Measurements from ENCODE around the gene RAD51B.

RAD51B gene

GRCh38 chr14:68459480-68460136, 640.0 kb downstream of the RAD51B start:
- H3K4me3 ChIP-seq (ENCODE audit: low read depth, low read length), result no peak overlapping the region
- in situ Hi-C loops (cut with HindIII; ENCODE audit: low sequenced_read_pairs), result no loop called here
- TF ChIP-seq CTCF (IDR thresholded peaks at IDR 0.05; ENCODE audit: low read depth, low read length), result no peak
- DNase-seq (ENCODE audit: low read depth, low spot score), result no peak

- TF ChIP-seq CTCF (IDR thresholded peaks at IDR 0.05; ENCODE audit: low read depth, low read length), result no peak
- in situ Hi-C loops (cut with HindIII; ENCODE audit: low sequenced_read_pairs), result no loop called here
- DNase-seq (ENCODE audit: low read depth, low spot score), result no peak
- H3K4me3 ChIP-seq (ENCODE audit: low read depth, low read length), result no peak overlapping the region
Observed at GRCh38 chr14:68460541-68460940, 641.0 kb downstream of the RAD51B start.

GRCh38 chr14:68461086-68461485, 641.5 kb downstream of the RAD51B start:
- DNase-seq (ENCODE audit: low read depth, low spot score), result no peak
- no peak overlapping the region for H3K4me3 ChIP-seq (ENCODE audit: low read depth, low read length)
- TF ChIP-seq CTCF (IDR thresholded peaks at IDR 0.05; ENCODE audit: low read depth, low read length), result no peak
- in situ Hi-C loops (cut with HindIII; ENCODE audit: low sequenced_read_pairs), result no loop called here

- H3K4me3 ChIP-seq (ENCODE audit: low read depth, low read length), result no peak overlapping the region
- TF ChIP-seq CTCF (IDR thresholded peaks at IDR 0.05; ENCODE audit: low read depth, low read length), result no peak
- in situ Hi-C loops (cut with HindIII; ENCODE audit: low sequenced_read_pairs), result no loop called here
- DNase-seq (ENCODE audit: low read depth, low spot score), result no peak
Observed at GRCh38 chr14:68462683-68463082, 643.1 kb downstream of the RAD51B start.

- no peak overlapping the region for H3K4me3 ChIP-seq (ENCODE audit: low read depth, low read length)
- no peak for TF ChIP-seq CTCF (IDR thresholded peaks at IDR 0.05; ENCODE audit: low read depth, low read length)
- DNase-seq (ENCODE audit: low read depth, low spot score), result no peak
- in situ Hi-C loops (cut with HindIII; ENCODE audit: low sequenced_read_pairs), result no loop called here
Observed at GRCh38 chr14:68463299-68463698, 643.7 kb downstream of the RAD51B start.

GRCh38 chr14:68463705-68464374, 644.3 kb downstream of the RAD51B start:
- in situ Hi-C loops (cut with HindIII; ENCODE audit: low sequenced_read_pairs), result no loop called here
- TF ChIP-seq CTCF (IDR thresholded peaks at IDR 0.05; ENCODE audit: low read depth, low read length), result no peak
- H3K4me3 ChIP-seq (ENCODE audit: low read depth, low read length), result no peak overlapping the region
- DNase-seq (ENCODE audit: low read depth, low spot score), result no peak
